Measurements from ENCODE around the gene EDDM13. TPM values are rescaled to one million over a fixed set of nuclear protein-coding genes. Genes with fewer than 3 reads are reported as not detected.

The EDDM13 gene
- total RNA-seq, 1 experiment from 2014 or later: not detected

- BruUV-seq (replicated peaks): no TSS peak
Measured at GRCh38 chr19:56316728-56317127, 44.2 kb downstream of the EDDM13 start.

GRCh38 chr19:56317749-56318148, 45.2 kb downstream of the EDDM13 start:
- H3F3A ChIP-seq (ENCODE audit: low read length, unreplicated experiment): no peaks in the 10 kb centered on the region
- BruUV-seq (replicated peaks): no TSS peak
- intact Hi-C loops (cut with micrococcal nuclease): no loop called here

More at GRCh38 chr19:56316728-56317127, 44.2 kb downstream of the EDDM13 start:
- H2AFZ ChIP-seq (ENCODE audit: low read length): no peak overlapping the region
- H3K27ac ChIP-seq (ENCODE audit: low read length): no peak overlapping the region
- H3K9ac ChIP-seq (ENCODE audit: low read length): no peak overlapping the region
- no peaks in the 10 kb centered on the region for H3K36me3 ChIP-seq (ENCODE audit: low read depth, low read length)
- POLR2A ChIA-PET (ENCODE audit: unreplicated experiment): no interaction called here
- H3K4me1 ChIP-seq (ENCODE audit: insufficient read depth, low read length): peaks cover 11% of the 10 kb centered on the region
- peaks cover 18% of the 10 kb centered on the region; the same call in 1 of the 2 replicates for H3K27me3 ChIP-seq (ENCODE audit: low read length)
- intact Hi-C loops (cut with micrococcal nuclease): no loop called here
- H3K79me2 ChIP-seq (ENCODE audit: low read length): peaks cover 4% of the 10 kb centered on the region
- H3K4me2 ChIP-seq (ENCODE audit: low read length): no peak overlapping the region
- no peaks in the 10 kb centered on the region for H3K9me3 ChIP-seq (ENCODE audit: low read length)
- no peaks in the 10 kb centered on the region for H3F3A ChIP-seq (ENCODE audit: low read length, unreplicated experiment)
- no peak overlapping the region for H3K4me3 ChIP-seq (ENCODE audit: low read length)
- H4K20me1 ChIP-seq (ENCODE audit: low read length): no peaks in the 10 kb centered on the region
- CTCF ChIA-PET: no interaction called here
- TF ChIP-seq EZH2 (IDR thresholded peaks at IDR 0.05; ENCODE audit: low read length, unreplicated experiment) (no peak), EZH2phosphoT487 (IDR thresholded peaks at IDR 0.05; ENCODE audit: borderline replicate concordance, low read length) (no peak)
- ATAC-seq (no peak), DNase-seq (no peak)
- H3K9me2 ChIP-seq (replicated peaks; ENCODE audit: low read length): no peaks in the 10 kb centered on the region

GRCh38 chr19:56319991-56320390, 47.4 kb downstream of the EDDM13 start:
- Histone ChIP-seq H3K36me3 (ENCODE audit: low read depth, low read length) (no peaks in the 10 kb centered on the region), H3K79me2 (ENCODE audit: low read length) (no peaks in the 10 kb centered on the region), H2AFZ (ENCODE audit: low read length) (no peak overlapping the region), H3K4me3 (ENCODE audit: low read length) (no peak overlapping the region), H3K9me3 (ENCODE audit: low read length) (no peaks in the 10 kb centered on the region), H3K4me1 (ENCODE audit: insufficient read depth, low read length) (peaks cover 6% of the 10 kb centered on the region), H3F3A (ENCODE audit: low read length, unreplicated experiment) (no peaks in the 10 kb centered on the region), H3K4me2 (ENCODE audit: low read length) (no peak overlapping the region), H3K9ac (ENCODE audit: low read length) (no peak overlapping the region), H3K27me3 (ENCODE audit: low read length) (peaks cover 25% of the 10 kb centered on the region; the same call in 1 of the 2 replicates), H3K9me2 (replicated peaks; ENCODE audit: low read length) (no peaks in the 10 kb centered on the region), H3K27ac (ENCODE audit: low read length) (no peak overlapping the region), H4K20me1 (ENCODE audit: low read length) (no peaks in the 10 kb centered on the region)
- TF ChIP-seq CTCF (conservative IDR thresholded peaks at IDR 0.05; ENCODE audit: low read depth, low read length): no peak
- TF ChIP-seq EZH2 (IDR thresholded peaks at IDR 0.05; ENCODE audit: low read length, unreplicated experiment): no peak
- TF ChIP-seq EZH2phosphoT487 (IDR thresholded peaks at IDR 0.05; ENCODE audit: borderline replicate concordance, low read length): no peak
- CTCF ChIA-PET: no interaction called here
- ATAC-seq (no peak), DNase-seq (no peak)
- POLR2A ChIA-PET (ENCODE audit: unreplicated experiment): no interaction called here
- intact Hi-C loops (cut with micrococcal nuclease): no loop called here
- BruUV-seq (replicated peaks): no TSS peak

More at GRCh38 chr19:56317749-56318148, 45.2 kb downstream of the EDDM13 start:
- Histone ChIP-seq H4K20me1 (ENCODE audit: low read length) (no peaks in the 10 kb centered on the region), H3K79me2 (ENCODE audit: low read length) (peaks cover 4% of the 10 kb centered on the region), H2AFZ (ENCODE audit: low read length) (no peak overlapping the region), H3K36me3 (ENCODE audit: low read depth, low read length) (no peaks in the 10 kb centered on the region), H3K27ac (ENCODE audit: low read length) (no peak overlapping the region), H3K4me3 (ENCODE audit: low read length) (no peak overlapping the region), H3K9ac (ENCODE audit: low read length) (no peak overlapping the region), H3K27me3 (ENCODE audit: low read length) (peaks cover 25% of the 10 kb centered on the region; the same call in 1 of the 2 replicates), H3K4me2 (ENCODE audit: low read length) (no peak overlapping the region), H3K4me1 (ENCODE audit: insufficient read depth, low read length) (peaks cover 11% of the 10 kb centered on the region), H3K9me3 (ENCODE audit: low read length) (no peaks in the 10 kb centered on the region), H3K9me2 (replicated peaks; ENCODE audit: low read length) (no peaks in the 10 kb centered on the region)
- DNase-seq: no peak
- POLR2A ChIA-PET (ENCODE audit: unreplicated experiment): no interaction called here
- no peak for TF ChIP-seq EZH2 (IDR thresholded peaks at IDR 0.05; ENCODE audit: low read length, unreplicated experiment)
- no peak for TF ChIP-seq CTCF (conservative IDR thresholded peaks at IDR 0.05; ENCODE audit: low read depth, low read length)
- no peak for TF ChIP-seq EZH2phosphoT487 (IDR thresholded peaks at IDR 0.05; ENCODE audit: borderline replicate concordance, low read length)
- CTCF ChIA-PET: no interaction called here
- no peak for ATAC-seq
